Duodenal mucosa (tissue), 2 donors: ENCODE results near the gene KCNQ1.

Source experiments
- H3K27ac ChIP-seq: one replicate; pipeline ENCODE4 v1.7.0; 2013; ENCODE audit warnings: low read depth, low read length
- H3K27me3 ChIP-seq, 2 donors: one replicate each; pipeline ENCODE4 v1.7.0; 2013; ENCODE audit warnings: low read length in 2 of 2, control low read depth in 1 of 2; ENCODE audit not compliant: insufficient read depth in 2 of 2, control insufficient read depth in 1 of 2
- H3K36me3 ChIP-seq, 2 donors: one replicate each; pipeline ENCODE4 v1.7.0; 2013; ENCODE audit warnings: low read length in 2 of 2, control low read depth in 1 of 2; ENCODE audit not compliant: insufficient read depth in 2 of 2, control insufficient read depth in 1 of 2
- H3K4me1 ChIP-seq, 2 donors: one replicate each; pipeline ENCODE4 v1.7.0; 2013; ENCODE audit warnings: low read length in 2 of 2, control low read depth in 1 of 2; ENCODE audit not compliant: insufficient read depth in 2 of 2, control insufficient read depth in 1 of 2
- H3K4me3 ChIP-seq, 2 donors: one replicate each; pipeline ENCODE4 v1.7.0; 2013; ENCODE audit warnings: low read length in 2 of 2, low read depth in 1 of 2
- H3K9ac ChIP-seq, 2 donors: one replicate each; pipeline ENCODE4 v1.7.0; 2013; ENCODE audit warnings: low read length in 2 of 2, low read depth in 1 of 2
- H3K9me3 ChIP-seq, 2 donors: one replicate each; pipeline ENCODE4 v1.7.0; 2013; ENCODE audit warnings: low read length in 2 of 2, control low read depth in 1 of 2; ENCODE audit not compliant: control insufficient read depth in 1 of 2

Gene KCNQ1

DNA sequence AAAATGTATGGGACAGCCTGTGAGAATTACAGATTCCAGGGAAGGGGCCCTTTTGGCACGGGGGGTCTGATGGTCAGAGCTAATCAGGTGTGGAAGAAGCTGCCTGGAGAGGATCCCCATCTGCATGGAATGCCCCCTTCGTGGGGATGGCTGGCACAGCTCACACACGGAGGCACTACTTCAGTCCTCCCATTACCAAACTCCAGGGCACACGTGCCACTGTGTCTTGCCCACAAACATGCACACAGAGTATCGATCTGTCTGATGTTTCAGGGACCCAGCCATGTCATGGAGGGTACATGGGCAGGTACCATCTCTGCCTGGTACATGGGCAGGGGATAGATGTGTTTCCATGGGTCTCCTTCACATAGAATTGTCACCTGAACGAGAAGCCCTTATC is 240.2 kb downstream of the KCNQ1 start:
- Histone ChIP-seq H3K27ac (no peak overlapping the region), H3K4me3 (no peak overlapping the region), H3K9ac (no peak overlapping the region), H3K4me1 (peaks cover 23 to 31% of the 10 kb centered on the region in 2 donors), H3K27me3 (no peaks in the 10 kb centered on the region), H3K9me3 (no peaks in the 10 kb centered on the region), H3K36me3 (peaks cover 14 to 32% of the 10 kb centered on the region in 2 donors)

DNA sequence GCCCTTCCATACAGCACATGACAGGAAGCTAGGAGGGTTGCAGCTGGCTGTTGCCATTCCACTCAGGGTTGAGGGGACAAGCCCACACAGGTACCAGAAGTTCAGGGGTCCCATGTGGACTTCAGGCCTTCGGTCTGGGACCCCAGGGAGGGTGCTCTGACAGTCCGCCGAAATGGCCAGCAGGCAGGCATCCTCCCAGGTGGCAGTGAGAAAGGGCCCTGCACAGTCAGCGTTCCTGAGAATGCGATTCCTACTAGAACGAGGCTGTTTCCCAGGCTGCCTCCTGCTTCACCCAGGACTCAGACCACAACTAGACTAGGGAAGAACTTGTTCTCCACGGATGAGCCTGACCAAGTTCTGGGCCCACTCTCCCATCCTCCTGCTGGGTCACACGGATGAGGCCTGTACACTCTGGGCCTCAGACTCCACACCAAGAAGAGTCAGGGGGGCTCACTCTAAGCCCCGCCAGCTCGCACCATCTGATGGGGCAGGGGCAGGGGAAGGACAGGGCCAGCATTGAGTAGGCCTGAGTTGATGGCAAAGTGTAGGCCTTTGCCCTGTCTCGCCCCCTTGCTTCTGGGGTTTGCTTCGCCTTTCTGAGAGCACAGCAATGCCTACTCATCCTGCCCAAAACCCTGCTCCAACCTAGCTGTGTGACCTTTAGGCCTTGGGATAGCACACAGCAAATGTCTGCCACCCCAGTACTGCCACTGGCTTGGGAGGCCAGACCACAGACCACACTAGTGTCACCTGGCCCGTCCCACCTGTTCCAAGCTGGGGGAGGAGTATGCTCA is 241.0 kb downstream of the KCNQ1 start:
- Histone ChIP-seq H3K27ac (no peak overlapping the region), H3K36me3 (peaks cover 14 to 37% of the 10 kb centered on the region in 2 donors), H3K9me3 (no peaks in the 10 kb centered on the region), H3K4me1 (peaks cover 30 to 33% of the 10 kb centered on the region in 2 donors), H3K4me3 (no peak overlapping the region), H3K9ac (no peak overlapping the region), H3K27me3 (no peaks in the 10 kb centered on the region)

DNA sequence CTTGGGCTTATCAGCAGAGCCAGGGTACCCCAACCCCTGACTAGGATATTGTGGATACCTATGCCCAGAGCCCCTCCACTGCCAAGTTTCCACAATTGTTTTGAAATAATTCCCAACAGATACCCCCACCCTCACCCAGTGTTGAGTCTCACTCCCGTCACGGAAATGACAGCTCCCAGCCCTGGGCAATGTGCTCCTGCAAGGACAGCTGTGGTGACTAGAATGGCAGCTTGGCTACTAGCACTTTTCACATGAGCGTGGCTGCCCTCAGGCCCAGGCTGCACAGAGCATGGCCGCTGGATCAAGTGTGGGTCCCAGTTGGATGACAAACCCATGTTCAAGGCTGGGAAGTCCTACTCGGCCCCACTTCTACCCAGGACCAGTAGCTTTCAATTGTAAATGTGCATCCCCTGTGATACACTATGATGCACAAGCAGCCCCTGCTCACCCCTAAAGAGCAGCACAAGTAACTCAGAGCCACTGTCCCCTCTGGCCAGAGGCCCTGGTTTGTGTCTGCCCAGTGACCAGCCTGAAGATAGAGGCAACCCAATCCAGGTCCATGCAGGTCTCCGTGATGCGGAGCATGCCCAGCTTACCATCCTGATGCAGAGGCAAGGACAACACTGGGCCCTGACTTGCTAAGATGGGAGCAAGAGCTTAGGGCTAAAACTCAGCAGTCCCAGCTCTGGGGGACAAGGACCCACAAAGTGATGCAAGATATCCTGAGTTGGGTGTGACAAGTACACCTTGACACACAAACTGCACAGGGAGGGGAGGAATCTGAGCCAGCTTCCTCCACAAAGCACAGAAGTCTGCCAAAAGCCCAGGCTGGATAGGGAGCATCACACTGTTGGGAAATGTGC is 241.8 kb downstream of the KCNQ1 start:
- Histone ChIP-seq H3K27ac (no peak overlapping the region), H3K9me3 (no peaks in the 10 kb centered on the region), H3K4me1 (peaks cover 31 to 41% of the 10 kb centered on the region in 2 donors), H3K27me3 (no peaks in the 10 kb centered on the region), H3K4me3 (no peak overlapping the region), H3K36me3 (peaks cover 14 to 42% of the 10 kb centered on the region in 2 donors), H3K9ac (no peak overlapping the region)

DNA sequence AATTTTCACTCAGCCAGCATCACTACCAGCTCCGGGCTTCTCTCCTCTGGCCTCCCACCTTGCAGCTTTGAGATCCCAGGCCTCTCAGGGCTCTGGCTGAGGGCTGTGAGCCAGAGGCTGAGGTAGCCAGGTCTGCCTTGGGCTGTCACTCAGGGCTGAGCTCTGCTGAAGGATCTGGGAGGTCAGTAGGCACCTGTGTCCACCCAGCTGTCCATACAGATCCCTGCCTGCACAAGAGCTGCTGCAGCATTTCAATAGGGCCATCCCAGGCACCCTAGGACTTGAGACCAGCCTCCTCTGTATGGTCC is 242.4 kb downstream of the KCNQ1 start:
- H3K27ac ChIP-seq = no peak overlapping the region
- H3K9ac ChIP-seq = no peak overlapping the region
- peaks cover 14 to 41% of the 10 kb centered on the region in 2 donors for H3K36me3 ChIP-seq
- no peaks in the 10 kb centered on the region for H3K27me3 ChIP-seq
- no peak overlapping the region for H3K4me3 ChIP-seq
- peaks cover 31 to 46% of the 10 kb centered on the region in 2 donors for H3K4me1 ChIP-seq
- H3K9me3 ChIP-seq = no peaks in the 10 kb centered on the region

DNA sequence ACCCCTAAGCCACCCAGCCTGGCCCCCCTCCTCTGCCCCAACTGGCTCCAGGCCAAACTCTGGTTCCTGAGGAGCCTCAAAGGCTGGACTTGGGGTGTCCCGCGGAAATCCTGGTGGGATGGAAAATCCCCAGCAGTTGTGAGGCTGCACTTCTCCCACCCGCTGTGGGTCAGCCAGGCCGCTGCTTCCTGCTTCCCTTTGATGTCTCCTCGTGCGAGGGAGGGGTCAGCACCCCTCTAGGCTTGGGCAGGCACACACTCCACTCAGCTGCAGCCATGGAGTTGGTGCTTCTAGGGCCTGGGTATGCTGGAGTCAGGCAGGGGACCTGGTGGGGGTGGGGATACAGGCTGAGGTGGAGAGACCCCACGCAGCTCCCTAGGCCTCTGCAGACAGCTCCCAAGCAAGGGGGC is 243.0 kb downstream of the KCNQ1 start:
- Histone ChIP-seq H3K36me3 (peaks cover 8 to 36% of the 10 kb centered on the region in 2 donors), H3K4me1 (peaks cover 31 to 52% of the 10 kb centered on the region in 2 donors), H3K9me3 (no peaks in the 10 kb centered on the region), H3K27me3 (no peaks in the 10 kb centered on the region), H3K4me3 (no peak overlapping the region), H3K27ac (no peak overlapping the region), H3K9ac (no peak overlapping the region)

DNA sequence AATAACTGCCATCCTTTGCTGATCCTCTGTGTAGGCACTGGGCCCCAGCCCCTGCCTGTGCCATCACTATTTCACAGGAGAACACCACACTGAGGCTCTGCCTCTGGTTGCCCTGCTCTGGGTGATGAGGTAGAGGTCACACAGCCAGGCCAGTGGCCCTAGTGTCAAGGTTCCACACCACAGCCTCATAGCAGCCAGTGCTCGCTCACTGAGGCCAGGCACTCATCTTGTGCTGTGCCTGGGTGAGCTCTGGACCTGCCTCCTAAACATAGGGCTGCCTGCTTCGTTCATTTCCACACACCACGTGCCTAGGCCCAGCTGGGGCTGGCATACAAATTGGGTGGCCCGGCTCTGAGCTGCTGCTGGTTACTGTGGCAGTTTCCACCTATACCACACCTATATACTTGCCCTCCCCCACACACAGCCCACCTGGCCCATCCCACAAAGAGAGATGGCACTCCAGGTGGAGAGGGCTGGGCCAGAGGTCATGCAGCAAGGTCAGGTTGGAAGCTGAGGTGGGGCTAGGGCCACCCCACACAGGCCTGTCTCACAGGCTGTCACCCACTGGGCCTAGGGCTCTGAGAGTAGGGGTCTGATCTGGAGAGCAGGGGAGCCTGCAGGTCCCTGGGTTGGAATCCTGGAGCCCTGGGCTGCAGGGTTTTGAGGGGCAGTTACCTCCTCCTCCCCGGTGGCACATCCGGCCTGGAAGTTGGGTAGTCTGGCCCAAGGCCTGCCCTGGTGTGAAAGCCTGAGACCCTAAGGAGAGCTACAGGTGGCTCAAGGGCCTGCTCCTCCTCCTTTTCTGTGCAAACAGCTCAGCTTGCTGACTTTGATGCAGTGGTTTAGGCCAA is 243.8 kb downstream of the KCNQ1 start:
- Histone ChIP-seq H3K36me3 (peaks cover 8 to 36% of the 10 kb centered on the region in 2 donors), H3K27me3 (no peaks in the 10 kb centered on the region), H3K27ac (no peak overlapping the region), H3K4me1 (peaks cover 31 to 54% of the 10 kb centered on the region in 2 donors), H3K9me3 (no peaks in the 10 kb centered on the region), H3K4me3 (no peak overlapping the region), H3K9ac (no peak overlapping the region)

DNA sequence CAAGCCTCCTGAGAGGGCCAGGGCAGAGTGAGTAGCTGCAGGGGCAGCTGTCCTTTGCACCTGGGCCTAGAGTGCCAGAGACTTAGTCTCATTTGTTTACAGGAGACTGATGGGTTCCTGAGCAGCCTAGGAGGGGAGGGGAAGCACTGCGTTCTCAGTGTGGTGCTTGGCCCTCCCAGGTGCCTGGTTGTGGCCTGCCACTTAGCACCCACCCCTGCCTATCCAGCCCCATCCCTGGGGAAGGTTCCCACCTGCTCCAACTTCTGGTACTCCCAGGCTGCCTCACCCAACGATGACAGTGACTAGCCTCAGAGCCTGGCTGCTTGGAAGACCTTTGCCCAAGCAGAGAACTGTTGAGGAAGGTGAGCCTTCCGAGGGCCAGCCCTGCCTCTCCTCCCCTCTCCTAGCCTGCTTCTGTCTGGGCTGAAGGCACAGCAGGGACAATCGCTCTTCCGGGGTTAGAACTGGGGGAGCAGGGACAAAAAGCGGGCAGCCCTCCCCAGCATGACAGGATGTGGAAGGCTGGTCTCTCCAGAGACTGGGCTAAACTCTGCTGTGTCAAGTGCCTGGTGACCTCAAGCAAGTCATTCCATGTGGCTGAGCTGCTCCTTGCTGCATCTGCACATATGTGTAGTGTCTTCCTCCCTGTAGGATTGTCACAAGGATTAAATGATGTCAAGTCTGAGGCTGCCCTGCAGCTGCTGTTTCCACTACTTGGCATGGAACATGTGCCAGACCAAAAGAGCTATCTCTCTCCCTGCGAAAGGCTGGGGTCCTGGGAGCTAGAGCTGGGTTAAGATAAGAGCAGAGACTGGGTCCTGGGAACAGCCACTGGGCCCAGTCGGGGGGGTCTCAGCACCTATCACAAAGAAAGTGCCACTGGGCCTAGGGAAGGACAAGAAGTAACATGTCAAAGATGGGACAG is 245.1 kb downstream of the KCNQ1 start:
- no peak overlapping the region for H3K4me3 ChIP-seq
- no peak overlapping the region for H3K9ac ChIP-seq
- H3K36me3 ChIP-seq = peaks cover 8 to 35% of the 10 kb centered on the region in 2 donors
- H3K27ac ChIP-seq = no peak overlapping the region
- H3K4me1 ChIP-seq = peaks cover 31 to 54% of the 10 kb centered on the region in 2 donors
- no peaks in the 10 kb centered on the region for H3K27me3 ChIP-seq
- H3K9me3 ChIP-seq = no peaks in the 10 kb centered on the region

DNA sequence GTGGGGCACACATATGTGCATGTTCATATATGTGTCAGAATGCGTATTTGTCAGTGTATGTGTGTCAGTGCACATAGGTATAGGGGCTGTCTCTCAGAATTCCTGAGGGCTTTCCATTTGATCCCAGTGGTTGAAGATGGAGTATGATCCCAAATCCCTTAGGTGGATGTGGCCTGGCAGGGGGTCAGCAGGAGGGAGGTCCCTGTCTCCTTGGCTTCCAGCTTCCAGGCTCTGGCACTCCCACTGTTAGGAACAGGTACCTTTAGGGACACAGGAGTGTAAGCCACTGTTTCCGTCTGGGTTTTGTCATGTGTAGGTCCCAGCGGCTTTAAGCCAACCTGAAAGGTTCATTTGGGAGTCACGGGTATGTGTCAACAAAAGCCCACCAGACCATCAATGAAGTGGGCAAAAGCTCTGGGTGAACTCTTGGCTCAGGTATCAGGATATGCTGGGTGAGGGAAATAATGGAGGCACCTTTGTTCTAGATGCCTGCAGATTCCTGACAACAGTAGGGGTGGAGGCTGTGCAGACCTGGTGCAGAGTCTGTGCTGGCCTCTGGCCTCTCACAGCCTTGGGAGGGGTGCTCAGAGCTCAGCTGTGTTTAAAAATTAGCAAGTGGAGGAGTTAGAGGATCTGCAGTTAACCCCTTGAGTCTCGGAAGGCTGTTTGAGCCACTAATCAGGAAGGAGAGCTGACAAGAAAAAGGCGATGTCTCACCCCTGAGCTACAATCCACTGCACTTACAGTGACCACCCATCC is 246.0 kb downstream of the KCNQ1 start:
- Histone ChIP-seq H3K36me3 (peaks cover 7 to 26% of the 10 kb centered on the region in 2 donors), H3K9me3 (no peaks in the 10 kb centered on the region), H3K4me3 (no peak overlapping the region), H3K27ac (no peak overlapping the region), H3K9ac (no peak overlapping the region), H3K27me3 (no peaks in the 10 kb centered on the region), H3K4me1 (peaks cover 34 to 54% of the 10 kb centered on the region in 2 donors)

DNA sequence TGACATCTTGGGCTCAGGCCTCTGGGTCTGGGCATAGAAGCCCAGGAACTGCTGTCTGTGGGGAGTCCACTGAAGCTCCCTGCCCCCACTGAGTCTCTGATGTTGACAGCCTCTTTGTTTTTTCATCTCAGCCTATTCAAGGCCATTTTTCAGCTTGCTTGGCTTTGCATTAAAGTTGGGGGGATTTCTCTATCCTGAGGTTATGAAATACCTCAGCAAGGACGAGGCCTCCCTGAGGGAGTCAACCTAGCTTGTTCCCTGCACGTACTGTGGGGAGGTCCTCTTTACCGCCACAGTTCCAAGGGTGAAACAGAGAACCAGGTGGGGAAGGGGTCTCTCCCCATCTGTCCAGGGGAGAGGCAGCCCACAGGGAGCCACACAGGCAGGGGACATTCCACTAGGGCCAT is 246.6 kb downstream of the KCNQ1 start:
- Histone ChIP-seq H3K9ac (no peak overlapping the region), H3K36me3 (peaks cover 8 to 22% of the 10 kb centered on the region in 2 donors), H3K4me1 (peaks cover 34 to 54% of the 10 kb centered on the region in 2 donors), H3K4me3 (no peak overlapping the region), H3K9me3 (no peaks in the 10 kb centered on the region), H3K27me3 (no peaks in the 10 kb centered on the region), H3K27ac (no peak overlapping the region)
